NCI-H460 (cell line): ENCODE measurements around the gene CEP104. TPM values are rescaled to one million over a fixed set of nuclear protein-coding genes. Genes with fewer than 3 reads are reported as not detected.
A peak's percentile ranks its signal among the peaks of the same experiment; 100 is the strongest.

ENCODE experiments used
- DNase-seq: peaks from one replicate; pipeline ENCODE4 v3.0.0-alpha.2; 2016; ENCODE audit warnings: low read depth; ENCODE audit errors: extremely low read depth
- total RNA-seq: library from RNA; depleted of rRNA; stranded (reverse); fragments of >200 nt; shearing (Covaris generic); gene quantifications from 2 replicates; pipeline ENCODE4 v1.2.3, GENCODE V29; 2014

CEP104 gene
- total RNA-seq, 1 experiment from 2014 or later: 18.5 TPM

- no peak for DNase-seq
Observed at GRCh38 chr1:3783651-3784474, 73.1 kb downstream of the CEP104 start.

GRCh38 chr1:3780901-3781300 lies 76.1 kb downstream of the CEP104 start:
- no peak for DNase-seq

- DNase-seq: no peak
Observed at GRCh38 chr1:3779912-3780416, 77.0 kb downstream of the CEP104 start.

- no peak for DNase-seq
Observed at GRCh38 chr1:3779265-3779911, 77.6 kb downstream of the CEP104 start.

GRCh38 chr1:3778590-3779264 lies 78.3 kb downstream of the CEP104 start:
- no peak for DNase-seq

- no peak for DNase-seq
Observed at GRCh38 chr1:3777647-3778589, 79.1 kb downstream of the CEP104 start.

- no peak for DNase-seq
Observed at GRCh38 chr1:3777078-3777547, 79.9 kb downstream of the CEP104 start.

- no peak for DNase-seq
Observed at GRCh38 chr1:3776231-3776961, 80.6 kb downstream of the CEP104 start.

GRCh38 chr1:3775490-3776230 lies 81.4 kb downstream of the CEP104 start:
- peak; percentile 19 for DNase-seq

GRCh38 chr1:3774946-3775489 lies 82.0 kb downstream of the CEP104 start:
- DNase-seq: no peak

- DNase-seq: no peak
Observed at GRCh38 chr1:3774276-3774945, 82.6 kb downstream of the CEP104 start.

- DNase-seq: no peak
Observed at GRCh38 chr1:3773572-3774275, 83.3 kb downstream of the CEP104 start.

- no peak for DNase-seq
Observed at GRCh38 chr1:3772715-3773571, 84.1 kb downstream of the CEP104 start, which contains the start of gene SMIM1. TSS of gene SMIM1 (plus strand) at chr1:3772749. CDS start at chr1:3775374, 2,625 bp downstream.

GRCh38 chr1:3772027-3772714 lies 84.8 kb downstream of the CEP104 start:
- DNase-seq: peak; percentile 68
